Measurements from ENCODE around the gene KCND2.
"Not testable (repeated sequence)": the region's sequence is repeated elsewhere in the genome, so short reads cannot be mapped to it uniquely, and the experiment has no call there.

The KCND2 gene

DNA sequence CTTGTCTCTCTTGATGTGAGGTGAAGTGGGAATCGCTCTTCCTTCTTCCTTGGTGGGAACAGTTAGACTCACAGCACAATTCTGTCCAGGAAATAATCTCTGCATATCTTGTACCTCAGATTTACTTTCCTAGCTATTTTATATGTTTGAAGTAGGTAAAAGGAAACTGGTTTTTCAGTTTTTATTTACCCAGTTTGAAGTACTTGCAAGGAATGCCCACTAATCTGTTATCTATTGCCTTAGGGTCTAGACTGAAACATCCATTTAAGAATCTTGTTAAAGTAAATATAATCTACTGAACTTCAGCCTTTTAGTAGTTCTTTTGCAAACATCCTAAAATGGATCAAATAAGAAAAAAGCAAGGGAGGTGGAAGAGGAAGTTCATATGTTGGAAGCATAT is 229.8 kb downstream of the KCND2 start:
- no peak for DNase-seq

DNA sequence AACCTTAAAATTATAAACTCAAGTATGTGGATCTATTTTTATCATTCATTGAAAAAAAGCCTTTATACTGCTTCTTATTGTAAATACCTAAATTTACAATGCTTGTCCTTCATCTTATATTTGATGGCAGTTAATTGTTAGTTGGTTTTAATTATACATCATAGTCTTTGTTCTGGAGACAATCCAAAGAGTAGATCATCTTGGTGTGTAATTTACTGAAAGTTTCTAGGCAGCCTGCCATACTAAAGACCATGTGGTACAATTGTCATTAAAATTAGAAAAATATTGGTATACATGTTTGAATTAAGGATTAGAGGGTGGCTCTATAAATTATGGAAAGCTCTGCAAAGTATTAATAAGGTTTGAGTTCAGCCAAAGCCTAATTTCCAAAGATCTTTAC is 231.4 kb downstream of the KCND2 start:
- no peak for DNase-seq

DNA sequence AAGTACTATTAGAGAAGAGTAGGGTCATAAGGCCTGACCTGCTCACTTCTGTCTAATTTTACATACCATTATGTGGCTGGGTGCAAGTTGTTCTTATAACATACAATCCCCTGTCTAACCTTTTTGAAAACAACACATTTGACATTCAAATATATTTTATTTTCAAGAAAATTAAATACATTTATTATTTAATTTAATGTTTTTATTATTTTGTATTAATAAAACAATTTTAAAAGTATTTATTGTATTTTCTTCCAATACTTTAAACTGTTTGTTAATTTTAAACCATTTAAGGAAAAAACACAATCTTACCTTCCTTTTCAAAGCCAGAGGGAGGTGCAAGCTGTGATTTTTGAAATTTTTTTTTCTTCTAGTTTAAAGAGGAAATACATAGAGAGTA is 232.8 kb downstream of the KCND2 start:
- DNase-seq: no peak

DNA sequence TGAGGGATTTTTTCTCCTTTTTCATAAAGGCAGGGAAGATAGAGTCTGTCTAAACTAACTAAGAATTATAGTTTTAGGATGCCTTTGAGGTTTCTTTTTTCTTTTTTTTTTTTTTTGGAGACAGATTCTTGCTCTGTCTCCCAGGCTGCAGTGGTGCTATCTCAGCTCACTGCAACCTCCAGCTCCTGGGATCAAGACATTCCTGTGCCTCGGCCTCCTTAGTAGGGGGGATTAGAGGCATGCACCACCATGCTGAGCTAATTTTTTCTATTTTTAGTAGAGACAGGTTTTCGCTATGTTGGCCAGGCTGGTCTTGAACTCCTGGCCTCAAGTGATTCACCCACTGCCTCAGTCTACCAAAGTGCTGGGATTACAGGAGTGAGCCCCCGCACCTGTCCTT is 239.7 kb downstream of the KCND2 start:
- DNase-seq: no peak

DNA sequence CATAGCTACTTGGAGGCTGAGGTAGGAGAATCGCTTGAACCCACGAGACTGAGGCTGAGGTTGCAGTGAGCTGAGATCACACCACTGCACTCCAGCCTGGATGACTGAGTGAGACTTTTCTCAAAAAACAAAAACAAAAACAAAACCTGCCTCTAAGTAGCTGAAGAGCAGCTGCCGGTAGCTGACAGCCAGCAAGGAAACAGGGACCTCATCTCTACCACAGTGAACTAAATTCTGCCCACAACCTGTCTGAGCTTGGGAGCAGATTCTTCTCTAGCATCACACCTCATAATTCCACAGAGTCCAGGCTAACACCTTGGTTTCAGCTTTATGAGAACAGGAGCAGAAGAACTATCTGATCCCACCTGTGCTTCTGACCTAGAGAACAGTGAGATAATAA is 246.2 kb downstream of the KCND2 start:
- DNase-seq: no peak

GRCh38 chr7:120521761-120522737 is 249.1 kb downstream of the KCND2 start:
- no peak for DNase-seq

DNA sequence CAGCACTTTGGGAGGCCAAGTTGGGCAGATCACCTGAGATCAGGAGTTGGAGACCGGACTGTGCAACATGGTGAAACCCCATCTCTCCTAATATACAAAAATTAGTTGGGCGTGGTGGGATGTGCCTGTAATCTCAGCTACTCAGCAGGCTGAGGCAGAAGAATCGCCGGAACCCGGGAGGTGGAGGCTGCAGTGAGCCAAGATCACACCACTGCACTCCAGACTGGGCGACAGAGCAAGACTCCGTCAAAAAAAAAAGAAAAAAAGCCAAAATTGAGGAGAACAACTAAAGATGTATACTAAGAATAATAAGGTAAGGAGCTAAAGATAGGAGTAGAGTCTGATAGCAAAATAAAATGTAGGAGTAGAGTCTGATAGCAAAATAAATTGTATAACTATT is 251.0 kb downstream of the KCND2 start:
- DNase-seq: no peak

GRCh38 chr7:120526902-120527509 is 254.0 kb downstream of the KCND2 start:
- no peak for DNase-seq

- DNase-seq: no peak
These were observed 256.8 kb downstream of the KCND2 start for GRCh38 chr7:120529736-120530135.

DNA sequence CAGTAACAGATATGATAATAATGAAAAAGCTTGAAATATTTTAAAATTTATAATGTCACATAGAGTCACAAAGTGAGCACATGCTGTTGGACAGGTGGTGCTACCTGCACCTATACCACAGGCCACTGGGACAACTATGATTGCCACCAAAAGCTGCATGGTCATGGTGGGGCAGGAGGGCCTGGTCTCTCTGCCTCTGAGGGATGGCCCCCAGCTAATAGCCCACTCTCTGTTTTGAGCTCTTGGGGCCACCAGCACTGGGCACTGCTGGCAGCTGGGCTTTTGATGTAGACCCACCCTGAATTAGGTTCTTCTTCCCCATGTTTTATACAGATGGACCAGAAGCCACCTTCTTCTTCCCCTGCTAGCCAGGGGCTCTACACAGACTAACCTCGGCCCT is 265.4 kb downstream of the KCND2 start:
- DNase-seq: no peak

DNA sequence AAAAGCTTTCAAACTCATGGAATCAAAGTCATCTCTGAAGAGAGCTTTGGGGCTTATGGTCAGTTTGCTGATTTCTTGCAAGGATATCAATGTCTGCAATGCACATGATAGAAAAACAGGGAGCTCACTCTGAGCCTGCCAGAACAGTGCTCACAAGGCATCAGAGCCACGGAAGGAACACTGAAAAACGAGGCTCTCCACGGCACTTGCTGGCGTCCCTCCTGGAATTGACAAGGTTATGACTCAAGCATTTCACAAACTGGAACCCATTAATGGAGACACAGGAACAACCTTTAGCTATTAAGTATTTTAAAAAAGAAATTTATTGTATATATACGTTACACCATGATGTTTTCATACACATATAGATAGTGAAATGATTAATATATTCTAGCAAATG is 266.3 kb downstream of the KCND2 start:
- DNase-seq: no peak

DNA sequence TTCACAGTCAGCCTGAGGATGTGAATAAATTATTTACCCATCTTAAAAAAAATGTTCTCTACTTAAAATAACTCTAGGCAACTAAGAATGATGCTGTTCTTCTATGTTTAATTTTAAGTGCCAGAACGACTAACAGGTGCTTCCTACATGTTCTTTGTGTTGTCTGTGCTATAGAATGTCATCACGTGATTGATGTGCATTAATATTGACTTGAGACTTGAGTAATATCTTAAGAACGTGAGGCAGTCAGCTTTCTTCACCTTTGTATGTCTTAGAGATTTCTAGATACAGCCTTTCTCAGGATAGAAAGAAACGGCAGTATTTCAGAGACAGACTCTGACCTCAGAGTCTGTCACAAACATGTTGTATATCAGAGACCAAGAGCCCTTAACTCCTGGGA is 274.6 kb downstream of the KCND2 start:
- DNase-seq: no peak

DNA sequence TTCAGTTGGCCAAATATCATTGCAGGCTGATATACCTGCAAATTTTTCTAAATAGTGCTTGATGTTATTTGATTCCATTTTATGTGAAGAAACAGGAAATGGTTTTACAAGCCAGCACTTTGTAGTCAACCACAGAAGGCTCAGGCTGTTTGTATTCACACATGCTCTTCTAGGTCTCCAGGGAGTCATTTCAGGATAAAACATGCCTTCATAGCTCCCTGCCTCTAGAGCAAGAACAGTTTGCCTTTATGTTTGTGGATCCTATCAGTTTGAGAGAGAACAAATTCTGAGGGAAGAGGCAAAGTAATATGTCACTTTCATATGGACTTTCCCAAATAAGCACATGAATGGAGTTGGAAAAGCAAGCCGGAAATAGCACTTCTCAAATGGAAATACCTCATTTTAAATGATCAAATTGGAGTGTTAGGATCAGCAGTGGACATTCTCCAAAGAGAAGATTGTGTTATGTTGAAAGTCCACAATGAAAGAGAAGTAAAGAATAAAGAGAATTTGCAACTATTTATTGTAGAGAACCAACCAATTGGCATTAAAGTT is 277.6 kb downstream of the KCND2 start:
- no peak for DNase-seq

GRCh38 chr7:120553491-120553890 is 280.5 kb downstream of the KCND2 start:
- no peak for DNase-seq

DNA sequence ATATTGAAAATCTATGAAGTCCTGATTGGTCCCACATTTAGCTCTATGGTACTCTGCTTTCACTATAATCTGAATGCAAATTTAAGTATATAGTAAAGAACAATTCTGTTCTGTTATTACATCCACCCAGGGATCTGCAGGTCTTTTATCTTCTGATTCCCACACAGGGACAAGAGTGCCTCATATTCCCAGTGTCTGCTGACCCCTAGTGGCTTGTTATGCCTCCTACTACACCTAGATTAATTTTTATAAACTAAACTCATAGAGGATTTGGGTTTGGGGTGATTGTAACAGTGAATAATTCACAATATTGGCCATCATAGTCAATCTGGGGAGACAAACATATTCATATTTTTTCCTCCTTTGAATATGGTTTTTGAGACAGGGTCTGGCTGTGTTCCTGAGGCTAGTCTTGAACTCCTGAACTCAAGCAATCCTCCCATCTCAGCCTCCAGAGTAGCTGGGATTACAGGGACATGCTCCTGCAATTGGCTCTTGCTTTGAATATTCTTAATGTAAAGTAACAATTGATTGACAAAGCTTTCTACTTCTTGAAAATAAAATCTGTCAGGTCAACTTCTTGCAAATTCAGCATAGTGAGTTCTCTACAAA is 282.1 kb downstream of the KCND2 start:
- peak; percentile 34 for DNase-seq

- no peak for DNase-seq
These were observed 291.2 kb downstream of the KCND2 start for GRCh38 chr7:120564145-120564544.

DNA sequence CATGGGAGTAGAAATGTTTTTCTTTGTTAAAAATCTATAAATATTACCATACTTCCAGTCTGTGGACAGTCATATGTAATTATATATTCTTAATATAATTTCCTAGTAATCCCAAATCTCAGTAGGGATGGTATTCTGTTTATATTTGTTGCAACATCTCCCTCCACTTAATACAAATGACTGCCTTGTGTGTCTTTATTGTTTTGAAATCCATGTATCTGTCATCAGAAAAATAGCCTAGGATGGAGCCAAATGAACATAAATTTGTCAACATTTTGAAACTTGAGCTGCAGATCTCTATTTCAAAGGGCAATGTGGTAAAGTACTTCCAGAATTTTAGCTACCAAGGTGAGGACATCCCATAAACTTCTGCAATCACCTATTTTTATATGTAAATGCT is 294.2 kb downstream of the KCND2 start:
- no peak for DNase-seq

GRCh38 chr7:120578657-120579056 is 305.7 kb downstream of the KCND2 start:
- DNase-seq: not testable (repeated sequence)

- DNase-seq: no peak
These were observed 309.9 kb downstream of the KCND2 start for GRCh38 chr7:120582916-120583315.

GRCh38 chr7:120583899-120584586 is 311.1 kb downstream of the KCND2 start:
- no peak for DNase-seq

- no peak for DNase-seq
These were observed 313.6 kb downstream of the KCND2 start for GRCh38 chr7:120586571-120586970.

GRCh38 chr7:120587243-120587642 is 314.3 kb downstream of the KCND2 start:
- DNase-seq: no peak

- DNase-seq: no peak
These were observed 315.4 kb downstream of the KCND2 start for GRCh38 chr7:120588416-120588815.
